Fibroblast of pulmonary artery (primary cell): ENCODE results near the gene PDSS1.

Experiments used
- DNase-seq: peaks from one replicate; pipeline ENCODE4 v3.0.0-alpha.2; 2010; ENCODE audit warnings: low read depth
- H3K4me3 ChIP-seq: replicated peaks from 2 replicates; pipeline ENCODE4 v1.5.1; 2011; ENCODE audit warnings: low read depth, mild to moderate bottlenecking, control low read depth, low read length, moderate library complexity
- CTCF ChIP-seq: IDR thresholded peaks from 2 replicates; pipeline ENCODE4 v1.5.1; 2011; ENCODE audit warnings: mild to moderate bottlenecking, control low read depth, low read length, inconsistent platforms; ENCODE audit errors: missing control alignments

The PDSS1 gene

GRCh38 chr10:26759008-26759407 is 61.5 kb downstream of the PDSS1 start:
- no peak for DNase-seq
- TF ChIP-seq CTCF, result no peak
- no peak overlapping the region for H3K4me3 ChIP-seq

DNA sequence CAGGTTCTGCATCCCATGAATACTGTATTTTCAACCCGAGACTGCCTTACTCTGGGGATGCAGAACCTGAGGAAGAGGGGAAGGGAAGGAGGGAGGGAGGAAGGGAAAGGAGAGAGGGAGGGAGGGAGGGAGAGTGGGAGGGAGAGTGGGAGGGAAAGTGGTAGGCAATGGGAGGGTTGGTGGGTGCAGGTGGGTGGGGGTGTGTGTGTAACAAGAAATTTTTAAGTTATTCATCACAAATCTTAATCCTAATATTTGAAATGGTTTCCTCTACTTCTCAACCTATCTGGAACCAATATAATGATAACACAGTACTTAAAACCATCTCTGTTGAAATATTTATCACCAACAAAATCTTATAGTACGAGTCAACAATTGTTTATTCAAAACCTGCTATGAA is 68.0 kb downstream of the PDSS1 start:
- no peak for TF ChIP-seq CTCF

DNA sequence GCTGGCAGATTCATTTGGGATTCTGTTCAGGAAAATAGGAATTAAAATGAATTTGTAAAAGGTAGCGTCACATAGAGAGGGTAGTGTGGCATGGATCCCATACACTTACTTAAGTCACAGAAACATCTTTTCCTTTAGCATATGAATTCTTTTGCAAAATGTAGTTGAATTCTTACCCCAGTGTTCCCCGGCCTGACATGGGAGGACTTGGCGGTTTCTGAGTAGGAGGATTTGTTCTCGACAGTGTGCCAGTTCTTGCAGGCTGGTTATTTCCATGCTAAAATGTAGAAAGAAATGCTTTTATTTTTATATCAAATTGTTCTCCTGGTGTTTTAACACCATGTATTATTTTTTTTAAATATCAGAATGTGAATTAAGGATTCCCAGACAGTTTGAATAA is 72.6 kb downstream of the PDSS1 start:
- DNase-seq, result no peak
- H3K4me3 ChIP-seq, result no peak overlapping the region
- TF ChIP-seq CTCF, result no peak

More for the DNA sequence above, 68.0 kb downstream of the PDSS1 start:
- DNase-seq, result no peak
- no peak overlapping the region for H3K4me3 ChIP-seq

DNA sequence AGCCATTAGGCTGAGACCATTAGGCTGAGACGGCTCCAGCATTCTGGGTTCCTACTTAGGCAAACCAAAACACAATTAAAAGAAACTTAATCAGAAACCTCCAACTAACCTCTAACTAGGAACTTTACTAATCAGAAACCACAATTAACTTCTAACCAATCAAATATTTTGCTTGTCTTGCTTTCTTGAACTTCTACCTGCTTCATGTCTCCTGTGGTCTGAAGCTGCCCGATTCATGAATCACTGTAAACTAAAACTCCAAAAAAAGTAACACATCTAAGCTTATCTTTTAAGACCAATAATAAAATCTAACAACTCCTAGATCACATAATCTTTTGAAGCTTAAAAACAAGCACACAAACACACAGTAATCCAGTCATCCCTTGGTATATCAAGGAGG is 76.1 kb downstream of the PDSS1 start:
- no peak overlapping the region for H3K4me3 ChIP-seq
- no peak for TF ChIP-seq CTCF
- DNase-seq, result no peak

DNA sequence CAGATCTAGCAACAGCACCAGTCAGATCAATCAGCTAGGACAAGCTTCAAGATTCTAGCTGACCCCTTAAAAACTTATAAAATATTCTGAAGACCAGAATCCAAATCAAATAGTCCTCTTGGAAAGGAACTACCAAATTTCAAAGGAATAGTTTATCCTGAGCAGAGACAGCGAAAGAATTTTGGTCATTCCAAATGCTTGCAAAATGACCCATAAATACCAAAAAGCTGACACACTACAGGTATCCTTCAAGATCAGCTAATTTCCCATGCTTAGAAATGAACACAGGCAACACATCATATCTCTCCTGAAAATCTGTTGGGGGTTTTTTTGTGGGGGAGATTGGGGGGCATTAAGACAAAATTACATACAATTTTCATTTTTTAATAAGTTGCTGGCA is 78.8 kb downstream of the PDSS1 start:
- no peak for DNase-seq
- no peak overlapping the region for H3K4me3 ChIP-seq
- no peak for TF ChIP-seq CTCF

DNA sequence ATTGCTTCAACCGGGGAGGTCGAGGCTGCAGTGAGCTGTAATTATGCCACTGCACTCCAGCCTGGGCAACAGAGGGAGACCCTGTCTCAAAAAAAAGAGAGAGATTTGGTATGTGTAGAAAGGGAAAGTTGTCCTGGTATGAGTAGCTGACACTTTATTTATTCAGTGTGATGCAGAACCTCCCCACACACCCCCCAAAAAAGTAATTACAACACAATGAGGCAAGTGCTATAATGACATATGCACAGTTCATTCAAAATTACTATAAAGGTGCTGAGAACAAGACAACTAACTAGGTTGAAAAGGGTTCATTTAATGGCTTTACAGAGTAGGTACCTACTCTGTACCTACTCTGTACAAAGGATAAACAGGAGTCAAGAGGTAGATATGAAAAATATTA is 80.2 kb downstream of the PDSS1 start:
- no peak for DNase-seq
- TF ChIP-seq CTCF, result no peak
- H3K4me3 ChIP-seq, result no peak overlapping the region

- no peak for TF ChIP-seq CTCF
- DNase-seq, result no peak
- H3K4me3 ChIP-seq, result no peak overlapping the region
These were observed 81.8 kb downstream of the PDSS1 start for GRCh38 chr10:26779176-26779860.
